SU-DHL-6 (cell line): ENCODE data around the gene CACNG3.

Experiments
- H2AFZ ChIP-seq: fragments of 200-600 bp; sonication (generic); 2 replicates; pipeline ENCODE4 v1.6.1; 2014; ENCODE audit warnings: low read depth, mild to moderate bottlenecking, moderate library complexity, mixed read lengths, antibody characterized with exemption, low read length; ENCODE audit not compliant: severe bottlenecking
- H3F3A ChIP-seq: fragments of 200-600 bp; shearing (Covaris generic); 2 replicates; pipeline ENCODE4 v1.6.0; 2016; ENCODE audit warnings: antibody characterized with exemption, mild to moderate bottlenecking; ENCODE audit not compliant: insufficient read depth
- H3K27ac ChIP-seq: fragments of 200-600 bp; sonication (generic); 2 replicates; pipeline ENCODE4 v1.5.1; 2016; ENCODE audit warnings: low read depth, mild to moderate bottlenecking, low read length, moderate library complexity, mixed read lengths
- H3K27me3 ChIP-seq: fragments of 200-600 bp; sonication (generic), shearing (Covaris generic); 2 replicates; pipeline ENCODE4 v1.6.0; 2014; ENCODE audit warnings: mild to moderate bottlenecking, low read length
- H3K36me3 ChIP-seq: fragments of 200-600 bp; sonication (generic); 2 replicates; pipeline ENCODE4 v1.6.1; 2014; ENCODE audit warnings: mild to moderate bottlenecking, low read length, mixed read lengths
- H3K4me2 ChIP-seq: fragments of 300-600, 200-600 bp; shearing (Covaris generic), sonication (generic); 2 replicates; pipeline ENCODE4 v1.6.0; 2014; ENCODE audit warnings: low read length, low read depth, mild to moderate bottlenecking; ENCODE audit not compliant: poor library complexity, severe bottlenecking
- H3K4me3 ChIP-seq: fragments of 200-600 bp; sonication (generic); 2 replicates; pipeline ENCODE4 v1.5.1; 2014; ENCODE audit warnings: antibody characterized with exemption, low read length, mild to moderate bottlenecking, mixed read lengths; ENCODE audit not compliant: insufficient read depth, poor library complexity, severe bottlenecking
- H3K79me2 ChIP-seq: fragments of 200-600 bp; sonication (generic); 2 replicates; pipeline ENCODE4 v1.6.1; 2014; ENCODE audit warnings: mild to moderate bottlenecking, low read length, moderate library complexity; ENCODE audit not compliant: insufficient read depth
- H3K9ac ChIP-seq: fragments of 200-600 bp; sonication (generic); 2 replicates; pipeline ENCODE4 v1.7.0; 2014; ENCODE audit warnings: mild to moderate bottlenecking, low read length
- H3K9me2 ChIP-seq: fragments of 200-600 bp; sonication (generic); replicated peaks from 2 replicates; pipeline ENCODE4 v1.6.1; 2014; ENCODE audit warnings: low read length; ENCODE audit not compliant: insufficient read depth
- H3K9me3 ChIP-seq: fragments of 200-600 bp; sonication (generic); 2 replicates; pipeline ENCODE4 v1.6.1; 2014; ENCODE audit warnings: low read length, mixed read lengths; ENCODE audit not compliant: insufficient read depth
- H4K20me1 ChIP-seq: fragments of 200-600 bp; sonication (generic); 2 replicates; pipeline ENCODE4 v1.6.1; 2014; ENCODE audit warnings: low read depth, mild to moderate bottlenecking, antibody characterized with exemption, low read length, moderate library complexity, mixed read lengths
- EZH2phosphoT487 ChIP-seq: fragments of 200-600 bp; sonication (generic), shearing (Covaris generic); conservative IDR thresholded peaks from 2 replicates; pipeline ENCODE4 v1.6.1; 2018; ENCODE audit warnings: mild to moderate bottlenecking, antibody characterized with exemption, low read length, moderate library complexity, mixed read lengths
- TF ChIP-seq, protein P1 (sequence below): fragments of 200-600 bp; sonication (generic); IDR thresholded peaks from one replicate; pipeline ENCODE4 v1.5.1; 2017; ENCODE audit warnings: antibody characterized with exemption, mild to moderate bottlenecking, low read length, moderate library complexity; ENCODE audit not compliant: insufficient read depth, poor library complexity, severe bottlenecking

CACNG3 gene

DNA sequence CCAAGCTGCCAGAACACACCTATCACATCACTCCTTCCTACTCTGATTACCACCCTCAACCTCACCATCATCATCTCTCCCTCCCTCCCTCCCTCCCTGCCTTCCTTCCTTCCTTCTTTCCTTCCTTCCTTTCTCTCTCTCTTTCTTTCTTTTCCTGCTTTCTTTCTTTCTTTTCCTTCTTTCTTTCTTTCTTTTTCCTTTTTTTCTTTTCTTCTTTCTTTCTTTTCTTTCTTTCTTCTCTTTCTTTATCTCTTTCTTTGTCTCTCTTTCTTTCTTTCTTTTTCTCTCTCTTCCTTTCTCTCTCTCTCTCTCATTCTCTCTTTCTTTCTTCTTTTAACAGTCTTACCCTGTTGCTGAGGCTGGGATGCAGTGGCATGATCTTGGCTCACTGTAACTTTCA, 59.2 kb downstream of the CACNG3 start:
- H3K79me2 ChIP-seq, result no peaks in the 10 kb centered on the region
- H3K27ac ChIP-seq, result no peak overlapping the region
- H3K27me3 ChIP-seq, result no peaks in the 10 kb centered on the region
- no peaks in the 10 kb centered on the region for H4K20me1 ChIP-seq
- no peak overlapping the region for H2AFZ ChIP-seq
- H3F3A ChIP-seq, result no peaks in the 10 kb centered on the region
- H3K4me2 ChIP-seq, result no peak overlapping the region
- H3K9me3 ChIP-seq, result no peaks in the 10 kb centered on the region
- H3K36me3 ChIP-seq, result no peaks in the 10 kb centered on the region
- H3K4me3 ChIP-seq, result no peak overlapping the region
- H3K9ac ChIP-seq, result no peak overlapping the region
- H3K9me2 ChIP-seq, result no peaks in the 10 kb centered on the region
- TF ChIP-seq, protein P1, sequence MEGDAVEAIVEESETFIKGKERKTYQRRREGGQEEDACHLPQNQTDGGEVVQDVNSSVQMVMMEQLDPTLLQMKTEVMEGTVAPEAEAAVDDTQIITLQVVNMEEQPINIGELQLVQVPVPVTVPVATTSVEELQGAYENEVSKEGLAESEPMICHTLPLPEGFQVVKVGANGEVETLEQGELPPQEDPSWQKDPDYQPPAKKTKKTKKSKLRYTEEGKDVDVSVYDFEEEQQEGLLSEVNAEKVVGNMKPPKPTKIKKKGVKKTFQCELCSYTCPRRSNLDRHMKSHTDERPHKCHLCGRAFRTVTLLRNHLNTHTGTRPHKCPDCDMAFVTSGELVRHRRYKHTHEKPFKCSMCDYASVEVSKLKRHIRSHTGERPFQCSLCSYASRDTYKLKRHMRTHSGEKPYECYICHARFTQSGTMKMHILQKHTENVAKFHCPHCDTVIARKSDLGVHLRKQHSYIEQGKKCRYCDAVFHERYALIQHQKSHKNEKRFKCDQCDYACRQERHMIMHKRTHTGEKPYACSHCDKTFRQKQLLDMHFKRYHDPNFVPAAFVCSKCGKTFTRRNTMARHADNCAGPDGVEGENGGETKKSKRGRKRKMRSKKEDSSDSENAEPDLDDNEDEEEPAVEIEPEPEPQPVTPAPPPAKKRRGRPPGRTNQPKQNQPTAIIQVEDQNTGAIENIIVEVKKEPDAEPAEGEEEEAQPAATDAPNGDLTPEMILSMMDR, result no peak
- TF ChIP-seq EZH2phosphoT487, result no peak

DNA sequence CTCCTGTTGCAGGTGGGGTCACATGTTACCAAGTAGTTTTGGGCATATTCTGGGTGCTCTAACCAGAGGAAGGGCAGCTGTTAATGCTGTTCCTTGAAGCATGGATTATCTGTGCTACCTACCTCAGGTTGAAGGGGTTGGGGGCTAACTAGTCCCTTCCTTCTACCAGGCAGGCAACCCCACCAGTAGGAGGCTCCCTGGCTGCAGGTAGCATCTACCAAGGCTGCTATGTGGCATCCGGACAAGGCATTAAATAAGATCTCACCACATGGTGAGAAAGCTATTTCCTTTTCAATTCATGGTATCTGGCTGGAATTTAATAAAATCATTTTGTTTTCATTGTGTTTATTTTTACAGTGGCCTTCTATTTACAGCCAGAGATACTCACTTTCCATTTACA, 62.5 kb downstream of the CACNG3 start:
- no peak for TF ChIP-seq EZH2phosphoT487
- TF ChIP-seq, protein P1, result no peak
- Histone ChIP-seq H3K4me3 (no peak overlapping the region), H4K20me1 (no peaks in the 10 kb centered on the region), H3K27me3 (no peaks in the 10 kb centered on the region), H3K9ac (no peak overlapping the region), H3K9me2 (no peaks in the 10 kb centered on the region), H3K4me2 (no peak overlapping the region), H3F3A (no peaks in the 10 kb centered on the region), H3K27ac (no peak overlapping the region), H3K9me3 (no peaks in the 10 kb centered on the region), H2AFZ (no peak overlapping the region), H3K36me3 (no peaks in the 10 kb centered on the region), H3K79me2 (no peaks in the 10 kb centered on the region)

DNA sequence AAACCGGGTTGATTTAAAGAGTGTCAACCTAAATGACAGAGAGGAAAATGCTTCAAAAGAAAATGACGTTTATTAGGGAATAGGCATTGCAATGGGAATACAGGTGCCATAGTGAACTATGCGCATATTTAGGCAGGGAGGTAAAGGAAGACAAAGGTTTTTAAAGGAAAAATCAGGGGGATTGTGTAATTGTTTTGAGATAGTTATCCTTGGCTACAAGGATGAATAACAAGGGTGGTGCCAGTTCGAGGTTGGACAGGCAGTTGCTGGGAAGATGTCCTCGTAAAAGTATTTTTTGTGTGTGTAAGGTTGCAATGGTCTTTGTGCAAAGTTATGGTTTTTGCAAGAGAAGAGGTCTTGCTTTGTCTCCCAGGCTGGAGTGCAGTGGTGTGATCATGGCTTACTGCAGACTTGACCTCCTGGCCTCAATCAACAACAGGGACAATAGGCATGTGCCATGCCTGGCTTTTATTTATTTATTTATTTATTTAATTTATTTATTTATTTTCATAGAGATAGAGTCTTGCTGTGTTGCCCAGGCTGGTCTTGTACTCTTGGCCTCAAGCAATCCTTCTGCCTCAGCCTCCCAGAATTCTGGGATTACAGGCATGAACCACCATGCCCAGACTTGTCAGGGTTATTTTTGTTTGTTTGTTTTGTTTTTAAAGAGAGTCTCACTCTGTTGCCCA, 63.1 kb downstream of the CACNG3 start:
- TF ChIP-seq EZH2phosphoT487, result no peak
- TF ChIP-seq, protein P1, result no peak
- no peaks in the 10 kb centered on the region for H3K79me2 ChIP-seq
- H2AFZ ChIP-seq, result no peak overlapping the region
- H3K4me3 ChIP-seq, result no peak overlapping the region
- no peaks in the 10 kb centered on the region for H3K9me2 ChIP-seq
- H3K9ac ChIP-seq, result no peak overlapping the region
- H4K20me1 ChIP-seq, result no peaks in the 10 kb centered on the region
- H3K36me3 ChIP-seq, result no peaks in the 10 kb centered on the region
- H3F3A ChIP-seq, result no peaks in the 10 kb centered on the region
- H3K9me3 ChIP-seq, result no peaks in the 10 kb centered on the region
- H3K27me3 ChIP-seq, result no peaks in the 10 kb centered on the region
- no peak overlapping the region for H3K27ac ChIP-seq
- H3K4me2 ChIP-seq, result no peak overlapping the region
